ENCODE measurements around the gene GDF2.

Gene GDF2

DNA sequence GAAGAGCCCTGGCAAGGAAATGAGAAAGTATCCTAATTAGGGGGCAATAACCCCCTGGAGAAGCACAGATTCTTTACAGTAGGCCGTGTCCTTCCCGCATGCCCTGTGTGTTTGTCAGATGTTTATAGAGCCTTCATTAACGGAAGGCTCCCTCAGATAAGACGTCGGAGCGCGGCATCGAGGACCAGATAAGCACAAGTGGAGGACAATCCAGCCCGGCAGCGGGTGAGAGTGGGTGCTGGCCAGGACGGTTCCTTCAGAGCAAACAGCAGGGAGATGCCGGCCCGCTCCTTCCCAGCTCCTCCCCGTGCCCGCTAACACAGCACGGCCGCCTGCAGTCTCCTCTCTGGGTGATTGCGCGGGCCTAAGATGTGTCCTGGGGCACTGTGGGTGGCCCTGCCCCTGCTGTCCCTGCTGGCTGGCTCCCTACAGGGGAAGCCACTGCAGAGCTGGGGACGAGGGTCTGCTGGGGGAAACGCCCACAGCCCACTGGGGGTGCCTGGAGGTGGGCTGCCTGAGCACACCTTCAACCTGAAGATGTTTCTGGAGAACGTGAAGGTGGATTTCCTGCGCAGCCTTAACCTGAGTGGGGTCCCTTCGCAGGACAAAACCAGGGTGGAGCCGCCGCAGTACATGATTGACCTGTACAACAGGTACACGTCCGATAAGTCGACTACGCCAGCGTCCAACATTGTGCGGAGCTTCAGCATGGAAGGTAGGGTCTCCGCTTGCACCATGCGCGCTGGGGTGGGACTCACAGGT is at the start of gene GDF2:
Gene GDF2 (plus strand): TSS at position 155 of the 762 bp plus-strand sequence. CDS start 215 bp downstream, at position 370.
- Histone ChIP-seq H3K9ac (ENCODE audit: low read depth in 1 of 2, low read length in 2 of 2) (no peak within 1 kb of the TSS), H3K27me3 (ENCODE audit: control insufficient read depth in 1 of 2, insufficient read depth in 2 of 2, low read length in 2 of 2) (peaks cover 0 to 12% of the 10 kb centered on the region in 2 donors), H3K4me3 (ENCODE audit: low read depth in 1 of 2, low read length in 2 of 2) (no peak within 1 kb of the TSS), H3K36me3 (ENCODE audit: control insufficient read depth in 1 of 2, insufficient read depth in 2 of 2, low read length in 2 of 2) (no peaks in the 10 kb centered on the region), H3K27ac (ENCODE audit: low read depth, low read length) (no peak within 1 kb of the TSS), H3K9me3 (ENCODE audit: control insufficient read depth in 1 of 2, low read length in 2 of 2) (no peaks in the 10 kb centered on the region), H3K4me1 (ENCODE audit: control insufficient read depth in 1 of 2, insufficient read depth in 2 of 2, low read length in 2 of 2) (no peaks in the 10 kb centered on the region)

DNA sequence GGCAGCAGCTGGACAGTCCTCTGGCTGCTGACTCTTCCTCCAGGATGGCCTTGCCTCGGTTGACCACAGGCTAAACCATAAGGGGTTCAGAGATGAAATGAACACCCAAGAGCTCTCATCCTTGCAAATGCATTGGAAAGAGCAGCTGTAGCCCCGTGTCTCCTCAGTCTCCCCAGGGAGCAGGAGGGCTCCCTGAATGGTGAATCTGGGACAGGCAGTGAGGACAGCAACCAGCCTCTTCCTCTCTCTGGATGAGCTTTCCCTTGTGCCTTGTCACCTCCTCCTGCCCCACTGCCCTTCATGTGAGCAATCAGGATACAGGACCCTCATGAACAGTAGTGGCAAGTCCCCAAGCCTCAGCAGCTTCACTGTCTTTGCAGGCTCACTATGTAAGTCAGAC is 46.2 kb upstream of the GDF2 start:
- Histone ChIP-seq H3K4me3 (ENCODE audit: low read depth in 1 of 2, low read length in 2 of 2) (no peak overlapping the region), H3K4me1 (ENCODE audit: control insufficient read depth in 1 of 2, insufficient read depth in 2 of 2, low read length in 2 of 2) (peaks cover 0 to 21% of the 10 kb centered on the region in 2 donors), H3K27ac (ENCODE audit: low read depth, low read length) (no peak overlapping the region), H3K9ac (ENCODE audit: low read depth in 1 of 2, low read length in 2 of 2) (no peak overlapping the region), H3K36me3 (ENCODE audit: control insufficient read depth in 1 of 2, insufficient read depth in 2 of 2, low read length in 2 of 2) (no peaks in the 10 kb centered on the region), H3K27me3 (ENCODE audit: control insufficient read depth in 1 of 2, insufficient read depth in 2 of 2, low read length in 2 of 2) (peaks cover 0 to 4% of the 10 kb centered on the region in 2 donors), H3K9me3 (ENCODE audit: control insufficient read depth in 1 of 2, low read length in 2 of 2) (no peaks in the 10 kb centered on the region)

GRCh38 chr10:47276576-47277351 is 45.5 kb upstream of the GDF2 start:
- no peak overlapping the region for H3K27ac ChIP-seq (ENCODE audit: low read depth, low read length)
- peaks cover 0 to under 1% of the 10 kb centered on the region in 2 donors for H3K27me3 ChIP-seq (ENCODE audit: control insufficient read depth in 1 of 2, insufficient read depth in 2 of 2, low read length in 2 of 2)
- H3K4me3 ChIP-seq (ENCODE audit: low read depth in 1 of 2, low read length in 2 of 2) = no peak overlapping the region
- no peaks in the 10 kb centered on the region for H3K36me3 ChIP-seq (ENCODE audit: control insufficient read depth in 1 of 2, insufficient read depth in 2 of 2, low read length in 2 of 2)
- H3K9ac ChIP-seq (ENCODE audit: low read depth in 1 of 2, low read length in 2 of 2) = no peak overlapping the region
- no peaks in the 10 kb centered on the region for H3K9me3 ChIP-seq (ENCODE audit: control insufficient read depth in 1 of 2, low read length in 2 of 2)
- peaks cover 0 to 21% of the 10 kb centered on the region in 2 donors for H3K4me1 ChIP-seq (ENCODE audit: control insufficient read depth in 1 of 2, insufficient read depth in 2 of 2, low read length in 2 of 2)

DNA sequence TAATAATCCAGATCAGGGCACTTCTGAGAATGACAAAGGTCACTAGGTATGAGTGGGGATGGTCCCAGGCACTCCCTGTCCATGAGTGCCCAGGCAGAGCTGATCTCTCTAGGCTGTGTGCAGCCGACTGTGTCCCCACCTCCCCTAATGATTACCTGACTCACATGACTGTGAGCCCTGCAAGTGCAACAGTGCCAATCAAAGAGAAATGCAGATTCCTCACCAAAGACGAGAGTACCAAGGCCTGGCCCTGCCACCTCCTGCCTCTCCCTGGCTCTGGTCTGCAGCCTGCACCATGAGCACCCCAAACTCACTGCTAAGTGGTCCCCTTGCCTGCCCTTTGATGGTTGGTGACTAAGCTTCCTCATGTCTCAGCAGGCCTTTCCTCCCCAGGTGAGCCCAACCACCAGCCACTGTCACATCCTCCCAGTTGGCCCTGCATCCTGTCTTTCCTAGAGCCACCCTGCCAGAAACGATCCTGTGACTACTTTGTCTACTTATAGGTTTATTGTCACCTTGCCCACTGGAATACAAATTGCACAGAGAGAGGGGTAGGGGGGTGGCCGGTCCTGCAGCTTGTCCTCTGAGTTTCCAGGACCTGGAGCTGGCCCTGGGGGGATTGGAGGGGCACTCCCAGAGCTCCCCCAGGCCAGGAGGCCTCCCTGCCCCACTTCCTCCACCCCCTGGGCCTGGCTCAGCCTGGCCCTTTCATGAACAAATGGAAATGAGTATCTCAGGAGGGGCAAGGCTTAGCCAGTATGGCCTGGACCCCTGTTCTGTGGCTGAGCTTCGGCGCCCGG is 44.7 kb upstream of the GDF2 start:
- no peak overlapping the region for H3K4me3 ChIP-seq (ENCODE audit: low read depth in 1 of 2, low read length in 2 of 2)
- H3K27me3 ChIP-seq (ENCODE audit: control insufficient read depth in 1 of 2, insufficient read depth in 2 of 2, low read length in 2 of 2) = no peaks in the 10 kb centered on the region
- H3K36me3 ChIP-seq (ENCODE audit: control insufficient read depth in 1 of 2, insufficient read depth in 2 of 2, low read length in 2 of 2) = no peaks in the 10 kb centered on the region
- H3K9me3 ChIP-seq (ENCODE audit: control insufficient read depth in 1 of 2, low read length in 2 of 2) = no peaks in the 10 kb centered on the region
- H3K27ac ChIP-seq (ENCODE audit: low read depth, low read length) = no peak overlapping the region
- H3K9ac ChIP-seq (ENCODE audit: low read depth in 1 of 2, low read length in 2 of 2) = no peak overlapping the region
- H3K4me1 ChIP-seq (ENCODE audit: control insufficient read depth in 1 of 2, insufficient read depth in 2 of 2, low read length in 2 of 2) = peaks cover 0 to 21% of the 10 kb centered on the region in 2 donors

- Histone ChIP-seq H3K9me3 (ENCODE audit: control insufficient read depth in 1 of 2, low read length in 2 of 2) (no peaks in the 10 kb centered on the region), H3K27ac (ENCODE audit: low read depth, low read length) (no peak overlapping the region), H3K4me1 (ENCODE audit: control insufficient read depth in 1 of 2, insufficient read depth in 2 of 2, low read length in 2 of 2) (peaks cover 0 to 21% of the 10 kb centered on the region in 2 donors), H3K9ac (ENCODE audit: low read depth in 1 of 2, low read length in 2 of 2) (no peak overlapping the region), H3K27me3 (ENCODE audit: control insufficient read depth in 1 of 2, insufficient read depth in 2 of 2, low read length in 2 of 2) (no peaks in the 10 kb centered on the region), H3K36me3 (ENCODE audit: control insufficient read depth in 1 of 2, insufficient read depth in 2 of 2, low read length in 2 of 2) (no peaks in the 10 kb centered on the region), H3K4me3 (ENCODE audit: low read depth in 1 of 2, low read length in 2 of 2) (no peak overlapping the region)
These were observed 44.1 kb upstream of the GDF2 start for GRCh38 chr10:47278152-47278473.

- Histone ChIP-seq H3K9ac (ENCODE audit: low read depth in 1 of 2, low read length in 2 of 2) (no peak overlapping the region), H3K4me1 (ENCODE audit: control insufficient read depth in 1 of 2, insufficient read depth in 2 of 2, low read length in 2 of 2) (peaks cover 0 to 21% of the 10 kb centered on the region in 2 donors), H3K9me3 (ENCODE audit: control insufficient read depth in 1 of 2, low read length in 2 of 2) (no peaks in the 10 kb centered on the region), H3K4me3 (ENCODE audit: low read depth in 1 of 2, low read length in 2 of 2) (no peak overlapping the region), H3K36me3 (ENCODE audit: control insufficient read depth in 1 of 2, insufficient read depth in 2 of 2, low read length in 2 of 2) (no peaks in the 10 kb centered on the region), H3K27me3 (ENCODE audit: control insufficient read depth in 1 of 2, insufficient read depth in 2 of 2, low read length in 2 of 2) (no peaks in the 10 kb centered on the region), H3K27ac (ENCODE audit: low read depth, low read length) (no peak overlapping the region)
These were observed 43.5 kb upstream of the GDF2 start for GRCh38 chr10:47278720-47279119.

GRCh38 chr10:47279276-47279675 is 43.0 kb upstream of the GDF2 start:
- H3K36me3 ChIP-seq (ENCODE audit: control insufficient read depth in 1 of 2, insufficient read depth in 2 of 2, low read length in 2 of 2) = no peaks in the 10 kb centered on the region
- no peaks in the 10 kb centered on the region for H3K27me3 ChIP-seq (ENCODE audit: control insufficient read depth in 1 of 2, insufficient read depth in 2 of 2, low read length in 2 of 2)
- no peak overlapping the region for H3K27ac ChIP-seq (ENCODE audit: low read depth, low read length)
- no peak overlapping the region for H3K9ac ChIP-seq (ENCODE audit: low read depth in 1 of 2, low read length in 2 of 2)
- H3K4me3 ChIP-seq (ENCODE audit: low read depth in 1 of 2, low read length in 2 of 2) = no peak overlapping the region
- no peaks in the 10 kb centered on the region for H3K9me3 ChIP-seq (ENCODE audit: control insufficient read depth in 1 of 2, low read length in 2 of 2)
- peaks cover 0 to 21% of the 10 kb centered on the region in 2 donors for H3K4me1 ChIP-seq (ENCODE audit: control insufficient read depth in 1 of 2, insufficient read depth in 2 of 2, low read length in 2 of 2)

DNA sequence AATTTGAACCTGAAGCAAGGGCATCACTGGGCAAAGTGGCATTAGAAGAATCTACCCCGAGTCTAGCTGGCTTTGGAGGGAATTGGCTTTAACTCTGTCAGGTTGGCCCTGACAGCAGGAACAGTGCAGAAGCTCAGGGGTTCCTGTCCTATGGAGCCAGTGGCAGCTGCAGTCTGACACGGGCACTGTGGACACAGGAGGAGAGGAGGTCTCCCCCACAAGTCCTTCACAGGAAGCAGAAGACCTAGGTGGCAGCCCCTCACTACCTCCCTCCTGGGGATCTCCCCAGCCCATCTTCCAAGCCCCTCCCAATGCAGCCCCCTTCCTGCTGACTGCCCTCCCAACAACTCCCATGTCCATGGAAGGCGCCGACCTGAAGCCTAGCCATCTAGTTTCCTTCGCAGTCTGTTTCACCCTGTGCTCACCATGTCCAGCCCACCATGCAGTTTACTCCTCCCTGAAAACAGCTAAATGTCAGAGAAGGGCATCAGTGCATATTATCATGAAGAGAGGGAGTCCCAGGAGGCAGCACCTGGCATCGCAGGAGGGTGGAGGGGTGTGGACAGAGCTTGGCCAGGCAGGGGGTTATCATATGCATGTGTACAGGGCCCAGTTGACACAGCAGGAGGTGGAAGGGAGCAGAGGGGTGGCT is 40.1 kb upstream of the GDF2 start:
- H3K27me3 ChIP-seq (ENCODE audit: control insufficient read depth in 1 of 2, insufficient read depth in 2 of 2, low read length in 2 of 2) = no peaks in the 10 kb centered on the region
- no peak overlapping the region for H3K9ac ChIP-seq (ENCODE audit: low read depth in 1 of 2, low read length in 2 of 2)
- no peak overlapping the region for H3K27ac ChIP-seq (ENCODE audit: low read depth, low read length)
- no peaks in the 10 kb centered on the region for H3K36me3 ChIP-seq (ENCODE audit: control insufficient read depth in 1 of 2, insufficient read depth in 2 of 2, low read length in 2 of 2)
- H3K9me3 ChIP-seq (ENCODE audit: control insufficient read depth in 1 of 2, low read length in 2 of 2) = no peaks in the 10 kb centered on the region
- no peak overlapping the region for H3K4me3 ChIP-seq (ENCODE audit: low read depth in 1 of 2, low read length in 2 of 2)
- H3K4me1 ChIP-seq (ENCODE audit: control insufficient read depth in 1 of 2, insufficient read depth in 2 of 2, low read length in 2 of 2) = peaks cover 0 to 12% of the 10 kb centered on the region in 2 donors

- Histone ChIP-seq H3K4me1 (ENCODE audit: control insufficient read depth in 1 of 2, insufficient read depth in 2 of 2, low read length in 2 of 2) (peaks cover 0 to 7% of the 10 kb centered on the region in 2 donors), H3K4me3 (ENCODE audit: low read depth in 1 of 2, low read length in 2 of 2) (no peak overlapping the region), H3K9ac (ENCODE audit: low read depth in 1 of 2, low read length in 2 of 2) (no peak overlapping the region)
These were observed 39.6 kb upstream of the GDF2 start for GRCh38 chr10:47282657-47283018.

More at GRCh38 chr10:47282657-47283018, 39.6 kb upstream of the GDF2 start:
- Histone ChIP-seq H3K27me3 (ENCODE audit: control insufficient read depth in 1 of 2, insufficient read depth in 2 of 2, low read length in 2 of 2) (no peaks in the 10 kb centered on the region), H3K27ac (ENCODE audit: low read depth, low read length) (no peak overlapping the region), H3K9me3 (ENCODE audit: control insufficient read depth in 1 of 2, low read length in 2 of 2) (no peaks in the 10 kb centered on the region), H3K36me3 (ENCODE audit: control insufficient read depth in 1 of 2, insufficient read depth in 2 of 2, low read length in 2 of 2) (no peaks in the 10 kb centered on the region)
